Esophagus squamous epithelium (tissue), 5 donors: ENCODE data around the gene CCNF. TPM values are rescaled to one million over a fixed set of nuclear protein-coding genes. Genes with fewer than 3 reads are reported as not detected.
"Not testable (repeated sequence)": the region's sequence is repeated elsewhere in the genome, so short reads cannot be mapped to it uniquely, and the experiment has no call there.

Experiments
- DNase-seq: peaks from one replicate; lab custom pipeline; 2025; lab: John Stamatoyannopoulos, UW
- H3K27ac ChIP-seq, 4 donors: fragments of 200-600 bp; sonication (generic); one replicate each; pipeline ENCODE4 v1.5.1; 2016 to 2019; ENCODE audit warnings: mild to moderate bottlenecking in 1 of 4
- H3K27me3 ChIP-seq, 4 donors: fragments of 200-600 bp; sonication (generic); 1 replicate in 3 of 4; 2 replicates in 1 of 4; pipeline versions ENCODE4 v1.5.1 to v1.6.0; 2017 to 2021; ENCODE audit warnings: antibody characterized with exemption in 1 of 4
- H3K36me3 ChIP-seq, 3 donors: fragments of 200-600 bp; sonication (generic); one replicate each; pipeline ENCODE4 v1.5.1; 2016 to 2019
- H3K4me1 ChIP-seq, 3 donors: fragments of 200-600 bp; sonication (generic); one replicate each; pipeline ENCODE4 v1.5.1; 2017 to 2019
- H3K4me3 ChIP-seq, 4 donors: fragments of 200-600 bp; sonication (generic); 1 replicate in 3 of 4; 2 replicates in 1 of 4; pipeline ENCODE4 v1.5.1; 2016 to 2019; ENCODE audit warnings: mild to moderate bottlenecking in 2 of 4, moderate library complexity in 1 of 4
- H3K9me3 ChIP-seq, 3 donors: fragments of 200-600 bp; sonication (generic); one replicate each; pipeline ENCODE4 v1.5.1; 2016 to 2019
- CTCF ChIP-seq, 6 experiments: fragments of 450-650 bp in 4 of 6; fragments of 200-600 bp in 2 of 6; sonication (generic) in 2 of 6; IDR thresholded peaks; one replicate each; pipeline ENCODE4 v1.5.1; 2016 to 2019; ENCODE audit warnings: antibody characterized with exemption in 6 of 6, mild to moderate bottlenecking in 4 of 6, moderate library complexity in 4 of 6
- POLR2A ChIP-seq, 4 donors: fragments of 450-650 bp; IDR thresholded peaks; one replicate each; pipeline ENCODE4 v1.6.1; 2017; ENCODE audit warnings: antibody characterized with exemption in 4 of 4, mild to moderate bottlenecking in 4 of 4, moderate library complexity in 3 of 4
- WGBS, 2 donors: methylation state at CpG; one replicate each; pipeline ENCODE4 v1.1.5; 2018; 5-methylcytosine and 5-hydroxymethylcytosine counted together
- intact Hi-C: fragments of 100-400 bp; cut with DNase I; formaldehyde crosslinking; loops from one replicate; pipeline ENCODE4 v1.15.0; 2022
- total RNA-seq, 4 donors: library from RNA; depleted of rRNA; stranded (reverse); fragments of >200 nt; gene quantifications; one replicate each; pipeline ENCODE4 v1.1.0, GENCODE V29; 2016
- donor health status: DM: yes; HTN: yes; CAD: no.

CCNF gene
- total RNA-seq, 4 donors from 2014 or later: 5.9 to 18.6 (median 10.2) TPM

- TF ChIP-seq POLR2A (IDR thresholded peaks at IDR 0.05) (no peak), CTCF (IDR thresholded peaks at IDR 0.05) (no peak)
- H3K4me3 ChIP-seq: no peak overlapping the region
- 73 to 84% methylated on average over 2 to 12 of the region's 14 CpGs for WGBS, 2 donors
- peaks cover 0 to 57% (median 0%) of the 10 kb centered on the region in 3 donors for H3K36me3 ChIP-seq
- no peak overlapping the region for H3K27ac ChIP-seq
- no peaks in the 10 kb centered on the region for H3K9me3 ChIP-seq
- no peaks in the 10 kb centered on the region for H3K27me3 ChIP-seq
- no peak for DNase-seq
- H3K4me1 ChIP-seq: peaks cover 0 to 31% (median 4%) of the 10 kb centered on the region in 3 donors
- intact Hi-C loops: no loop called here
Measured at GRCh38 chr16:2438121-2438520, 8.9 kb downstream of the CCNF start.

GRCh38 chr16:2439598-2439997 lies 10.4 kb downstream of the CCNF start:
- no peak overlapping the region for H3K27ac ChIP-seq
- DNase-seq: no peak
- peaks cover 0 to 53% (median 0%) of the 10 kb centered on the region in 3 donors for H3K36me3 ChIP-seq
- TF ChIP-seq POLR2A (IDR thresholded peaks at IDR 0.05): no peak
- TF ChIP-seq CTCF (IDR thresholded peaks at IDR 0.05): no peak
- intact Hi-C loops: no loop called here
- H3K4me3 ChIP-seq: no peak overlapping the region
- WGBS, 2 donors: 95 to 99% methylated on average over 4 to 8 of the region's 11 CpGs
- no peaks in the 10 kb centered on the region for H3K27me3 ChIP-seq
- H3K4me1 ChIP-seq: peaks cover 0 to 31% (median 4%) of the 10 kb centered on the region in 3 donors
- H3K9me3 ChIP-seq: no peaks in the 10 kb centered on the region

GRCh38 chr16:2441143-2441804 lies 12.0 kb downstream of the CCNF start:
- peaks cover 0 to 23% (median 3%) of the 10 kb centered on the region in 3 donors for H3K4me1 ChIP-seq

GRCh38 chr16:2443555-2443954 lies 14.3 kb downstream of the CCNF start:
- Histone ChIP-seq H3K27ac (no peak overlapping the region), H3K36me3 (peaks cover 2 to 71% (median 10%) of the 10 kb centered on the region in 3 donors), H3K27me3 (no peaks in the 10 kb centered on the region), H3K4me3 (no peak overlapping the region), H3K9me3 (no peaks in the 10 kb centered on the region), H3K4me1 (peaks cover 0 to under 1% (median 0%) of the 10 kb centered on the region in 3 donors)
- 84 to 92% methylated on average over 6 to 7 of the region's 9 CpGs for WGBS, 2 donors
- intact Hi-C loops: no loop called here
- no peak for DNase-seq
- TF ChIP-seq POLR2A (IDR thresholded peaks at IDR 0.05) (no peak), CTCF (IDR thresholded peaks at IDR 0.05) (no peak)

More at GRCh38 chr16:2441143-2441804, 12.0 kb downstream of the CCNF start:
- WGBS, 2 donors: 86 to 87% methylated on average over 12 to 13 of the region's 15 CpGs
- peaks cover 0 to 66% (median 10%) of the 10 kb centered on the region in 3 donors for H3K36me3 ChIP-seq
- DNase-seq, H3K27me3 ChIP-seq, H3K9me3 ChIP-seq, H3K4me3 ChIP-seq, intact Hi-C loops, H3K27ac ChIP-seq: not testable (repeated sequence)

GRCh38 chr16:2447920-2448583 lies 18.8 kb downstream of the CCNF start:
- Histone ChIP-seq H3K27me3 (no peaks in the 10 kb centered on the region), H3K36me3 (peaks cover 9 to 91% (median 16%) of the 10 kb centered on the region in 3 donors), H3K27ac (no peak overlapping the region), H3K9me3 (no peaks in the 10 kb centered on the region), H3K4me1 (no peaks in the 10 kb centered on the region), H3K4me3 (no peak overlapping the region)
- DNase-seq: no peak
- TF ChIP-seq CTCF (IDR thresholded peaks at IDR 0.05): no peak
- no peak for TF ChIP-seq POLR2A (IDR thresholded peaks at IDR 0.05)
- WGBS, 2 donors: 89 to 90% methylated on average over 7 to 8 of the region's 11 CpGs
- intact Hi-C loops: no loop called here
